GM12891 (cell line): Measurements from ENCODE around the gene POM121L2.
A peak's percentile ranks its signal among the peaks of the same experiment; 100 is the strongest.
"Not testable (repeated sequence)": the region's sequence is repeated elsewhere in the genome, so short reads cannot be mapped to it uniquely, and the experiment has no call there.

Experiments
- DNase-seq: peaks from one replicate; pipeline ENCODE4 v3.0.0; 2011; ENCODE audit warnings: low spot score; ENCODE audit not compliant: insufficient read length
- FAIRE-seq: peaks from 2 replicates; lab custom pipeline; 2011; peaks lifted over from hg19 to GRCh38; lab: Jason Lieb, UNC
- PAX5 ChIP-seq: IDR thresholded peaks from 2 replicates; pipeline ENCODE4 v1.6.1; 2011; ENCODE audit warnings: low read length, moderate library complexity, mild to moderate bottlenecking; ENCODE audit not compliant: insufficient read depth, severe bottlenecking
- POLR2A ChIP-seq: IDR thresholded peaks from 2 replicates; pipeline ENCODE4 v1.6.1; 2011; ENCODE audit warnings: low read depth, low read length, control low read depth
- POLR2AphosphoS5 ChIP-seq: IDR thresholded peaks from 2 replicates; pipeline ENCODE4 v1.6.1; 2011; ENCODE audit warnings: low read depth, low read length, control low read depth
- POU2F2 ChIP-seq: IDR thresholded peaks from 2 replicates; pipeline ENCODE4 v1.6.1; 2011; ENCODE audit warnings: low read depth, mild to moderate bottlenecking, control low read depth, low read length, moderate library complexity
- SPI1 ChIP-seq: IDR thresholded peaks from 2 replicates; pipeline ENCODE4 v1.6.1; 2011; ENCODE audit warnings: low read depth, low read length, control low read depth
- TAF1 ChIP-seq: IDR thresholded peaks from 2 replicates; pipeline ENCODE4 v1.6.1; 2011; ENCODE audit warnings: low read depth, low read length, control low read depth

POM121L2 gene

GRCh38 chr6:27281105-27281539, 31.0 kb downstream of the POM121L2 start:
- FAIRE-seq (no peak), DNase-seq (no peak)
- TF ChIP-seq TAF1: no peak
- TF ChIP-seq POLR2AphosphoS5: no peak
- no peak for TF ChIP-seq PAX5
- TF ChIP-seq POU2F2: no peak
- TF ChIP-seq SPI1: no peak
- TF ChIP-seq POLR2A: no peak

- DNase-seq: no peak
- FAIRE-seq: no peak
- TF ChIP-seq PAX5: no peak
Observed at GRCh38 chr6:27280540-27281000, 31.5 kb downstream of the POM121L2 start.

- DNase-seq (peak; percentile 20), FAIRE-seq (no peak)
- TF ChIP-seq PAX5 (no peak), TAF1 (no peak), POU2F2 (no peak)
Observed at GRCh38 chr6:27280064-27280539, 32.0 kb downstream of the POM121L2 start.

GRCh38 chr6:27279513-27280063, 32.5 kb downstream of the POM121L2 start:
- DNase-seq (no peak), FAIRE-seq (no peak)
- TF ChIP-seq POLR2AphosphoS5 (no peak), SPI1 (no peak), PAX5 (no peak), POLR2A (no peak), TAF1 (no peak)

GRCh38 chr6:27275025-27275956, 36.8 kb downstream of the POM121L2 start:
- FAIRE-seq (no peak), DNase-seq (no peak)

GRCh38 chr6:27273783-27274182, 38.3 kb downstream of the POM121L2 start:
- DNase-seq: no peak
- TF ChIP-seq POLR2AphosphoS5: no peak
- TF ChIP-seq PAX5: no peak
- TF ChIP-seq SPI1: no peak
- no peak for TF ChIP-seq POLR2A
- no peak for TF ChIP-seq TAF1
- TF ChIP-seq POU2F2: no peak
- FAIRE-seq: no peak

More at GRCh38 chr6:27275025-27275956, 36.8 kb downstream of the POM121L2 start:
- no peak for TF ChIP-seq PAX5
- no peak for TF ChIP-seq POLR2A
- no peak for TF ChIP-seq POU2F2
- TF ChIP-seq SPI1: no peak
- no peak for TF ChIP-seq POLR2AphosphoS5
- no peak for TF ChIP-seq TAF1

- FAIRE-seq: no peak
- no peak for TF ChIP-seq SPI1
- TF ChIP-seq POLR2AphosphoS5: no peak
- TF ChIP-seq PAX5: no peak
- no peak for TF ChIP-seq POU2F2
- TF ChIP-seq POLR2A: no peak
- TF ChIP-seq TAF1: no peak
Observed at GRCh38 chr6:27268803-27269202, 43.3 kb downstream of the POM121L2 start.

GRCh38 chr6:27267857-27268434, 44.1 kb downstream of the POM121L2 start:
- no peak for DNase-seq
- TF ChIP-seq POLR2AphosphoS5 (no peak), POU2F2 (no peak), TAF1 (no peak), POLR2A (no peak), SPI1 (no peak), PAX5 (no peak)
- no peak for FAIRE-seq

More at GRCh38 chr6:27268803-27269202, 43.3 kb downstream of the POM121L2 start:
- no peak for DNase-seq

- not testable (repeated sequence) for DNase-seq, FAIRE-seq
Observed at GRCh38 chr6:27267003-27267402, 45.1 kb downstream of the POM121L2 start.
